ENCODE results near the gene SLC22A8. TPM values are rescaled to one million over a fixed set of nuclear protein-coding genes. Genes with fewer than 3 reads are reported as not detected.

Gene SLC22A8
- total and polyA plus RNA-seq, 5 donors = not detected

DNA sequence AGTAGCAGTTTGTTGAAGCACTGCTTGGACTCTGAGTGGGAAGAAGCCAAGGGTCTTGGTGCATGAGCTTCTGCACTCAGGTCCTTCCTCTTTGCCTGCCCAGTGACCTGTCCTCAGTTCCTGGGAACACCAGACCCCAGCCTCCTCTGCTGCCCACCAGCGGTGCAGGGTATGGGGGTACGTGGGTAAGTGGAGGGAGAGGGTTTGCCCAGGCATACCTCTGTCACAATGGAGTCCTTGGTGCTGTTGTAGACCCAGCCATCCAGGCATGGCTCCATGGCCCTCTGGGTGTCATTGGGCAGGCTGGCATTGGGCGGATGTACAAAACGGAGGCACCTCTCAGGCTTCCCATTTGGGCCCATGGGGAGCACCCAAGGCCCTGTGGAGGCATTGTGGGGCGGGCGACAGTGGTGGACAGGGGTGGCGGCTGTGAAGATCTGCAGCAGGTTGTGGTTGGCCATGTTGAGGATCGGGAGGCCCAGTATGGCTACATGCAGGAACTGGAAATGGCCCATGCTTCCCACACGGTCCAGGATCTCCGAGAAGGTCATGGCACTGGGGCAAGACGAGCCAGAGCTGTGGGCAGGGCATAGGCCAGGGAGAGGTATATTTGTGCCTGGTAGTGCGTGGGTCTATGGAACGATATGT is 1.1 kb downstream of the SLC22A8 start:
- WGBS = 97% methylated on average over 13 of the region's 13 CpGs
- H3K9me3 ChIP-seq (ENCODE audit: control insufficient read depth, low read length) = no peaks in the 10 kb centered on the region
- intact Hi-C loops (cut with DNase I) = no loop called here
- DNase-seq = no peak
- H3K4me1 ChIP-seq (ENCODE audit: control insufficient read depth, insufficient read depth, low read length) = no peaks in the 10 kb centered on the region
- no peak overlapping the region for H3K27ac ChIP-seq (ENCODE audit: low read length)
- H3K27me3 ChIP-seq (ENCODE audit: control insufficient read depth, insufficient read depth) = no peaks in the 10 kb centered on the region
- no peak for ATAC-seq
- H3K4me3 ChIP-seq (ENCODE audit: low read length) = no peak overlapping the region

DNA sequence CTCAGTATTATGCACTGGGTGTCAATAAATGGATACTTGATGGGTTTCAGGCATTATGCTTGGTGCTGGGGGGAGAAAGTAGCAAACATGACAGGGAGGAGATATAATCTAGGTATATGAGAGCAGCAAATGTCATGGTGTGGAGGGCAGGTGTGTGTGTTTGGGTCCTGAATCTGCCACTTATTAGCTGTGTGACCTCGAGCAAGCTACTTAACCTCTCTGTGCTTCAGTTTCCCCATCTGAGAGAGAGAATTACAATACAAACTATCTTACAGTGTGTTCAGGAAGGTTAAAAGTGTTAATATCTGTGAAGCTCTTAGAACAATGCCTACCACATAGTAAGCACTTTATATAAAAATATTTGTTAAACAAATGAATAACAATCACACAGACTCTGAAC is 2.8 kb downstream of the SLC22A8 start:
- 94% methylated on average over 1 of the region's 1 CpG for WGBS
- Histone ChIP-seq H3K9me3 (ENCODE audit: control insufficient read depth, low read length) (no peaks in the 10 kb centered on the region), H3K4me3 (ENCODE audit: low read length) (no peak overlapping the region), H3K4me1 (ENCODE audit: control insufficient read depth, insufficient read depth, low read length) (no peaks in the 10 kb centered on the region), H3K27me3 (ENCODE audit: control insufficient read depth, insufficient read depth) (no peaks in the 10 kb centered on the region), H3K27ac (ENCODE audit: low read length) (no peak overlapping the region)
- no peak for DNase-seq
- ATAC-seq = no peak
- intact Hi-C loops (cut with DNase I) = no loop called here

DNA sequence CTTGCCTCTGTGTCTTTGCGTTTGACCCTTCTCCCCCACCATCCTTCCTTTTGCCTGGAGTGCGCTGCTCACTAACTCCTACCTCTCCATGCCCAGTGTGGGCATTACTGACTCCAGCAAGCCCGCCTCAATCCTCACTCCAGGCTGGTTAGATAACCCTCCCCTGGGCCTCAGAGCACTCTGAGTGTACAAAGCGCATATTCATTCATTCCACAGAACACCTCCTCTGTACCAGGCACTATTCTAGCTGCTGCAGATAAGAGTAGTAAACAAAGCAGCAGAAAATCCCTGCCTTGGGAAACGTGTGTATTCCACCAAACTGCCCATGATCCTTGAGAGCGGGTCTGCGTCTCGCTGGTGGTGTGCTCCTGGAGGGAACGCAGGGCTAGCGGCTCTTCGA is 3.2 kb downstream of the SLC22A8 start:
- H3K4me1 ChIP-seq (ENCODE audit: control insufficient read depth, insufficient read depth, low read length) = no peaks in the 10 kb centered on the region
- no peaks in the 10 kb centered on the region for H3K27me3 ChIP-seq (ENCODE audit: control insufficient read depth, insufficient read depth)
- intact Hi-C loops (cut with DNase I) = no loop called here
- 68% methylated on average over 11 of the region's 11 CpGs for WGBS
- no peak overlapping the region for H3K4me3 ChIP-seq (ENCODE audit: low read length)
- no peaks in the 10 kb centered on the region for H3K9me3 ChIP-seq (ENCODE audit: control insufficient read depth, low read length)
- H3K27ac ChIP-seq (ENCODE audit: low read length) = no peak overlapping the region
- no peak for ATAC-seq
- no peak for DNase-seq

DNA sequence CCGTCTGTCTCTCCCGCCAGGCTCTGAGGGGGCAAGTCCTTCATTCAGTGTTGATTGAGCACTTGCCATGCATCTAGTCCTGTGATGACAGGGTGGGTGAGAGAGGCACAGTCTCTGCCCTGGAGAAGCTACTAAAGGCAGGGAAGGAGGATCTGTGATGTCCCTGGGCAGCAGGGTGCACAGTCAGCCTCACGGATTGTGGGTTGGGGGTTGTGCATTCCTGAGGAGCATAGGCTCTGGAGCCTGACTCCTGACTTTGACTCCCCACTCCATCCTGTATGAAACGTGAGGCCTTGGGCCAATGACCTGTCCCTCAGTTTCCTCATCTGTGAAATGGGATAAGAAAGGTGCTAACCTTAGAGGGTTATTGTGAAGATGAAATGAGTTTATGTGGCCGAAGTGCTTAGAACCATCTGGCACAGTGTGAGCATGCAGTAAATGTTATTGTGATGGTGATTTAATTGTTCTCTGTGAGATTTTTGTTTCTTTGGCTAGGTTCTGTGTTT is 4.7 kb downstream of the SLC22A8 start:
- ATAC-seq (no peak), DNase-seq (no peak)
- H3K4me3 ChIP-seq (ENCODE audit: low read length) = no peak overlapping the region
- no peaks in the 10 kb centered on the region for H3K9me3 ChIP-seq (ENCODE audit: control insufficient read depth, low read length)
- intact Hi-C loops (cut with DNase I) = no loop called here
- 80% methylated on average over 5 of the region's 5 CpGs for WGBS
- no peaks in the 10 kb centered on the region for H3K4me1 ChIP-seq (ENCODE audit: control insufficient read depth, insufficient read depth, low read length)
- H3K27me3 ChIP-seq (ENCODE audit: control insufficient read depth, insufficient read depth) = no peaks in the 10 kb centered on the region
- no peak overlapping the region for H3K27ac ChIP-seq (ENCODE audit: low read length)

- intact Hi-C loops (cut with DNase I) = no loop called here
Observed at GRCh38 chr11:63007920-63008319, 7.7 kb downstream of the SLC22A8 start.

DNA sequence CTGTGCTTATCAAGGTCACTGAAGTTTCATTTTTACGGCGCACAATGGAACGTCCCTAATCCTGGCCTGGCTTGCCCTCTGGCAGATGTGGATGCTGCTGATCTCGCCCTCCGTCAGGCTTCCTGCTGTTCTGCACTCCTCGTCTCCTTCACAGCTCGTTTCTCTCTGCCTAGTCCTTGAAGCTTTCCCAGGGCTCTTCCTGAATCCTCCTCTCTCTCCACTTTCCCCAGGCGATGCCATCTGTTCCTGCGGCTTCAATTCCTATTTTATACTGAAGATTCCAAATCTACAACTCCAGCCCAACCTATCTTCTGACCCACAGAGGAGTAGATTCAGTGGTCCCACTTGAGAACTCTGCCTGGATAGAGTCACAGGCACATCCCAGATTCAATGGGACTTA is 14.2 kb downstream of the SLC22A8 start:
- DNase-seq = no peak
- H3K9me3 ChIP-seq (ENCODE audit: control insufficient read depth, low read length) = no peaks in the 10 kb centered on the region
- intact Hi-C loops (cut with DNase I) = no loop called here
- ATAC-seq = no peak
- 63% methylated on average over 9 of the region's 9 CpGs for WGBS
- no peak overlapping the region for H3K27ac ChIP-seq (ENCODE audit: low read length)
- H3K4me3 ChIP-seq (ENCODE audit: low read length) = no peak overlapping the region
- H3K4me1 ChIP-seq (ENCODE audit: control insufficient read depth, insufficient read depth, low read length) = no peaks in the 10 kb centered on the region
- no peaks in the 10 kb centered on the region for H3K27me3 ChIP-seq (ENCODE audit: control insufficient read depth, insufficient read depth)

More at GRCh38 chr11:63007920-63008319, 7.7 kb downstream of the SLC22A8 start:
- Histone ChIP-seq H3K9me3 (ENCODE audit: control insufficient read depth, low read length) (no peaks in the 10 kb centered on the region), H3K27ac (ENCODE audit: low read length) (no peak overlapping the region), H3K4me3 (ENCODE audit: low read length) (no peak overlapping the region), H3K4me1 (ENCODE audit: control insufficient read depth, insufficient read depth, low read length) (no peaks in the 10 kb centered on the region), H3K27me3 (ENCODE audit: control insufficient read depth, insufficient read depth) (no peaks in the 10 kb centered on the region)
- WGBS = 74% methylated on average over 5 of the region's 5 CpGs
- peak; percentile 36 to 47 for ATAC-seq
- no peak for DNase-seq

GRCh38 chr11:62999649-63000048 is 16.0 kb downstream of the SLC22A8 start:
- no peak for ATAC-seq
- Histone ChIP-seq H3K27me3 (ENCODE audit: control insufficient read depth, insufficient read depth) (no peaks in the 10 kb centered on the region), H3K27ac (ENCODE audit: low read length) (no peak overlapping the region), H3K4me3 (ENCODE audit: low read length) (no peak overlapping the region), H3K4me1 (ENCODE audit: control insufficient read depth, insufficient read depth, low read length) (no peaks in the 10 kb centered on the region), H3K9me3 (ENCODE audit: control insufficient read depth, low read length) (no peaks in the 10 kb centered on the region)
- WGBS = 75% methylated on average over 7 of the region's 7 CpGs
- no peak for DNase-seq
- intact Hi-C loops (cut with DNase I) = no loop called here

DNA sequence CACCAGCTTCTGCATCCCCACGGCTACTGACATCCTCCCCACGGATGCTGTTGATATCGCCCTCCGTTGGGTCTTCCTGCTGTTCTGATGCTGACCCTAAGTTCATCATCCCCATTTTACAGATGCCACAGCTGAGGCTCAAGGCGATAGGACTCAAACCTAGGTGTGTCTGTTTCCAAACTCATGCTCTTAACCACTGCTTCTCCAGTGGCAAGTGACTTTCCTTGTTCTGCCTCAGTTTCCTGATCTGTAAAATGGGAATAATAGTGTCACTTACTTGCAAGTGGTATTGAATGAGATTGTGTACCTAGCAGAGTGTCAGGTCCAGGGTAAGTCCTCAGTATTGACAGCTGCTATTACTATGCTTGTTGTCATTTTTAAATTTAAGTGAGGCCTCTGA is 16.5 kb downstream of the SLC22A8 start:
- intact Hi-C loops (cut with DNase I) = no loop called here
- Histone ChIP-seq H3K4me3 (ENCODE audit: low read length) (no peak overlapping the region), H3K4me1 (ENCODE audit: control insufficient read depth, insufficient read depth, low read length) (no peaks in the 10 kb centered on the region), H3K27ac (ENCODE audit: low read length) (no peak overlapping the region), H3K9me3 (ENCODE audit: control insufficient read depth, low read length) (no peaks in the 10 kb centered on the region), H3K27me3 (ENCODE audit: control insufficient read depth, insufficient read depth) (no peaks in the 10 kb centered on the region)
- ATAC-seq (no peak), DNase-seq (no peak)
- 93% methylated on average over 5 of the region's 5 CpGs for WGBS

GRCh38 chr11:62996271-62996670 is 19.4 kb downstream of the SLC22A8 start:
- Histone ChIP-seq H3K9me3 (ENCODE audit: control insufficient read depth, low read length) (no peaks in the 10 kb centered on the region), H3K4me1 (ENCODE audit: control insufficient read depth, insufficient read depth, low read length) (no peaks in the 10 kb centered on the region), H3K27me3 (ENCODE audit: control insufficient read depth, insufficient read depth) (no peaks in the 10 kb centered on the region), H3K27ac (ENCODE audit: low read length) (no peak overlapping the region), H3K4me3 (ENCODE audit: low read length) (no peak overlapping the region)
- ATAC-seq = no peak
- WGBS = 36% methylated on average over 1 of the region's 1 CpG
- DNase-seq = no peak
- intact Hi-C loops (cut with DNase I) = no loop called here

GRCh38 chr11:62994775-62995174 is 20.9 kb downstream of the SLC22A8 start:
- Histone ChIP-seq H3K4me1 (ENCODE audit: control insufficient read depth, insufficient read depth, low read length) (no peaks in the 10 kb centered on the region), H3K4me3 (ENCODE audit: low read length) (no peak overlapping the region), H3K27me3 (ENCODE audit: control insufficient read depth, insufficient read depth) (no peaks in the 10 kb centered on the region), H3K27ac (ENCODE audit: low read length) (no peak overlapping the region), H3K9me3 (ENCODE audit: control insufficient read depth, low read length) (no peaks in the 10 kb centered on the region)
- 73% methylated on average over 4 of the region's 4 CpGs for WGBS
- intact Hi-C loops (cut with DNase I) = no loop called here
- no peak for DNase-seq
- no peak for ATAC-seq

GRCh38 chr11:62988276-62988675 is 27.4 kb downstream of the SLC22A8 start:
- H3K4me3 ChIP-seq (ENCODE audit: low read length) = no peak overlapping the region
- ATAC-seq = no peak
- no peak overlapping the region for H3K27ac ChIP-seq (ENCODE audit: low read length)
- intact Hi-C loops (cut with DNase I) = no loop called here
- H3K27me3 ChIP-seq (ENCODE audit: control insufficient read depth, insufficient read depth) = no peaks in the 10 kb centered on the region
- WGBS = 75% methylated on average over 5 of the region's 5 CpGs
- DNase-seq = no peak
- H3K4me1 ChIP-seq (ENCODE audit: control insufficient read depth, insufficient read depth, low read length) = no peaks in the 10 kb centered on the region
- H3K9me3 ChIP-seq (ENCODE audit: control insufficient read depth, low read length) = no peaks in the 10 kb centered on the region
